ENCODE measurements around the gene PYGM. TPM values are rescaled to one million over a fixed set of nuclear protein-coding genes. Genes with fewer than 3 reads are reported as not detected.

PYGM gene
- total RNA-seq, 2 donors from 2014 or later: 19.3 to 43.2 TPM

GRCh38 chr11:64744544-64745188, 15.1 kb downstream of the PYGM start:
- intact Hi-C loops (cut with DNase I): no loop called here
- DNase-seq (ENCODE audit: low spot score): no peak

GRCh38 chr11:64743591-64744543, 15.9 kb downstream of the PYGM start, which contains the start of gene RASGRP2:
TSS of gene RASGRP2 (minus strand) at chr11:64744142. CDS start at chr11:64742866, 1,276 bp downstream.
- DNase-seq (ENCODE audit: low spot score): peak; percentile 96
- intact Hi-C loops (cut with DNase I): no loop called here

GRCh38 chr11:64742889-64743590, 16.7 kb downstream of the PYGM start:
- intact Hi-C loops (cut with DNase I): no loop called here
- peak; percentile 94 for DNase-seq (ENCODE audit: low spot score)

GRCh38 chr11:64742087-64742888, 17.5 kb downstream of the PYGM start:
- peak; percentile 87 for DNase-seq (ENCODE audit: low spot score)
- intact Hi-C loops (cut with DNase I): no loop called here

GRCh38 chr11:64741375-64742086, 18.2 kb downstream of the PYGM start:
- DNase-seq (ENCODE audit: low spot score): no peak
- intact Hi-C loops (cut with DNase I): no loop called here

- intact Hi-C loops (cut with DNase I): no loop called here
Observed at GRCh38 chr11:64739871-64740270, 19.9 kb downstream of the PYGM start.

GRCh38 chr11:64736654-64737053, 23.1 kb downstream of the PYGM start:
- no peak for DNase-seq (ENCODE audit: low spot score)
- intact Hi-C loops (cut with DNase I): no loop called here

More at GRCh38 chr11:64739871-64740270, 19.9 kb downstream of the PYGM start:
- DNase-seq (ENCODE audit: low spot score): no peak

- intact Hi-C loops (cut with DNase I): no loop called here
- no peak for DNase-seq (ENCODE audit: low spot score)
Observed at GRCh38 chr11:64735725-64736259, 24.0 kb downstream of the PYGM start.

GRCh38 chr11:64734811-64735724, 24.7 kb downstream of the PYGM start:
- DNase-seq (ENCODE audit: low spot score): no peak
- intact Hi-C loops (cut with DNase I): no loop called here

GRCh38 chr11:64731601-64732000, 28.2 kb downstream of the PYGM start:
- DNase-seq (ENCODE audit: low spot score): no peak
- intact Hi-C loops (cut with DNase I): no loop called here

GRCh38 chr11:64729851-64730382, 29.9 kb downstream of the PYGM start:
- peak; percentile 81 for DNase-seq (ENCODE audit: low spot score)
- intact Hi-C loops (cut with DNase I): no loop called here

- intact Hi-C loops (cut with DNase I): no loop called here
- peak; percentile 41 for DNase-seq (ENCODE audit: low spot score)
Observed at GRCh38 chr11:64728757-64729365, 30.9 kb downstream of the PYGM start.

- peak; percentile 5 for DNase-seq (ENCODE audit: low spot score)
- intact Hi-C loops (cut with DNase I): no loop called here
Observed at GRCh38 chr11:64726867-64727530, 32.8 kb downstream of the PYGM start.

- DNase-seq (ENCODE audit: low spot score): peak; percentile 58
- intact Hi-C loops (cut with DNase I): no loop called here
Observed at GRCh38 chr11:64726211-64726641, 33.5 kb downstream of the PYGM start.

- intact Hi-C loops (cut with DNase I): no loop called here
- peak; percentile 61 for DNase-seq (ENCODE audit: low spot score)
Observed at GRCh38 chr11:64724863-64725532, 34.8 kb downstream of the PYGM start.
